ENCODE data around the gene MLX. TPM values are rescaled to one million over a fixed set of nuclear protein-coding genes. Genes with fewer than 3 reads are reported as not detected.

MLX gene
- total RNA-seq, 1 experiment from 2014 or later: 33.7 TPM

GRCh38 chr17:42518755-42519545 lies 48.0 kb upstream of the MLX start:
- intact Hi-C loops (cut with micrococcal nuclease; ENCODE audit: unreplicated experiment): loop anchor here (5.0 kb wide), 1 partner anchor 112 kb away; no protein-coding TSS in a partner anchor
- no peaks in the 10 kb centered on the region for H3K27me3 ChIP-seq (replicated peaks; ENCODE audit: insufficient read depth, low read depth, low read length, poor library complexity)
- peak overlapping the region; percentile 63 for H3K27ac ChIP-seq (ENCODE audit: low read depth, low read length, poor library complexity, severe bottlenecking)
- no peak overlapping the region for H3K4me3 ChIP-seq (ENCODE audit: low read depth, low read length, poor library complexity, severe bottlenecking)
- BruUV-seq (replicated peaks): no TSS peak
- H3K4me1 ChIP-seq (ENCODE audit: insufficient read depth, low read length, poor library complexity, severe bottlenecking): peaks cover 29% of the 10 kb centered on the region
- ChIA-PET POLR2A (ENCODE audit: low non-redundant PET) (no interaction called here), CTCF (no interaction called here)
- no peaks in the 10 kb centered on the region for H3K9me3 ChIP-seq (ENCODE audit: low read depth, low read length, poor library complexity, severe bottlenecking)
- no peak for TF ChIP-seq EZH2 (IDR thresholded peaks at IDR 0.05; ENCODE audit: borderline replicate concordance, low read depth, low read length, poor library complexity, severe bottlenecking)
- no peak for TF ChIP-seq CTCF (conservative IDR thresholded peaks at IDR 0.05; ENCODE audit: low read depth, low read length)
- no peak for DNase-seq (ENCODE audit: low spot score)
- no peaks in the 10 kb centered on the region for H3K36me3 ChIP-seq (ENCODE audit: insufficient read depth, low read length, poor library complexity, severe bottlenecking)

- Histone ChIP-seq H3K27me3 (replicated peaks; ENCODE audit: insufficient read depth, low read depth, low read length, poor library complexity) (no peaks in the 10 kb centered on the region), H3K27ac (ENCODE audit: low read depth, low read length, poor library complexity, severe bottlenecking) (peak overlapping the region; percentile 63), H3K36me3 (ENCODE audit: insufficient read depth, low read length, poor library complexity, severe bottlenecking) (no peaks in the 10 kb centered on the region), H3K9me3 (ENCODE audit: low read depth, low read length, poor library complexity, severe bottlenecking) (no peaks in the 10 kb centered on the region), H3K4me3 (ENCODE audit: low read depth, low read length, poor library complexity, severe bottlenecking) (no peak overlapping the region), H3K4me1 (ENCODE audit: insufficient read depth, low read length, poor library complexity, severe bottlenecking) (peaks cover 29% of the 10 kb centered on the region)
- BruUV-seq (replicated peaks): no TSS peak
- ChIA-PET CTCF (no interaction called here), POLR2A (ENCODE audit: low non-redundant PET) (no interaction called here)
- TF ChIP-seq CTCF (conservative IDR thresholded peaks at IDR 0.05; ENCODE audit: low read depth, low read length) (no peak), EZH2 (IDR thresholded peaks at IDR 0.05; ENCODE audit: borderline replicate concordance, low read depth, low read length, poor library complexity, severe bottlenecking) (no peak)
- DNase-seq (ENCODE audit: low spot score): peak; percentile 22
- intact Hi-C loops (cut with micrococcal nuclease; ENCODE audit: unreplicated experiment): loop anchor here (5.0 to 10.0 kb wide), 2 partner anchors 113 to 205 kb away; no protein-coding TSS in a partner anchor
Measured at GRCh38 chr17:42519546-42520491, 47.1 kb upstream of the MLX start.

- Histone ChIP-seq H3K9me3 (ENCODE audit: low read depth, low read length, poor library complexity, severe bottlenecking) (no peaks in the 10 kb centered on the region), H3K4me1 (ENCODE audit: insufficient read depth, low read length, poor library complexity, severe bottlenecking) (peaks cover 29% of the 10 kb centered on the region), H3K27ac (ENCODE audit: low read depth, low read length, poor library complexity, severe bottlenecking) (peak overlapping the region; percentile 63), H3K36me3 (ENCODE audit: insufficient read depth, low read length, poor library complexity, severe bottlenecking) (no peaks in the 10 kb centered on the region), H3K4me3 (ENCODE audit: low read depth, low read length, poor library complexity, severe bottlenecking) (no peak overlapping the region), H3K27me3 (replicated peaks; ENCODE audit: insufficient read depth, low read depth, low read length, poor library complexity) (no peaks in the 10 kb centered on the region)
- ChIA-PET POLR2A (ENCODE audit: low non-redundant PET) (interaction anchor here (0.6 kb wide), 1 partner anchor 20 kb away, joined by 4 read pairs; no protein-coding TSS in a partner anchor), CTCF (no interaction called here)
- DNase-seq (ENCODE audit: low spot score): no peak
- intact Hi-C loops (cut with micrococcal nuclease; ENCODE audit: unreplicated experiment): loop anchor here (10.0 kb wide), 1 partner anchor 206 kb away; no protein-coding TSS in a partner anchor
- no TSS peak for BruUV-seq (replicated peaks)
- TF ChIP-seq CTCF (conservative IDR thresholded peaks at IDR 0.05; ENCODE audit: low read depth, low read length) (0 out of 2 replicates have a peak, but pooled peaks have one; percentile 22), EZH2 (IDR thresholded peaks at IDR 0.05; ENCODE audit: borderline replicate concordance, low read depth, low read length, poor library complexity, severe bottlenecking) (no peak)
Measured at GRCh38 chr17:42520540-42520951, 46.4 kb upstream of the MLX start.
